GM12878 (cell line): ENCODE measurements around the gene OR2B2. TPM values are rescaled to one million over a fixed set of nuclear protein-coding genes. Genes with fewer than 3 reads are reported as not detected.
A peak's percentile ranks its signal among the peaks of the same experiment; 100 is the strongest.

Source experiments
- BRCA1 ChIP-seq: IDR thresholded peaks from 2 replicates; pipeline ENCODE4 v1.6.1; 2011; ENCODE audit warnings: low read depth, low read length, improper control_type of control experiment
- CHD1 ChIP-seq: IDR thresholded peaks from 2 replicates; pipeline ENCODE4 v1.6.1; 2012; ENCODE audit warnings: low read depth, low read length, improper control_type of control experiment
- ETV6 ChIP-seq, 2 experiments: fragments of 450-650 bp in 1 of 2; IDR thresholded peaks in 1 of 2; conservative IDR thresholded peaks in 1 of 2; 2 replicates each; pipeline ENCODE4 v1.6.1; 2014; ENCODE audit warnings: antibody characterized with exemption in 1 of 2, borderline replicate concordance in 1 of 2, low read depth in 1 of 2, mild to moderate bottlenecking in 1 of 2, moderate library complexity in 1 of 2
- GABPA ChIP-seq: IDR thresholded peaks from 2 replicates; pipeline ENCODE4 v1.6.1; 2014; ENCODE audit warnings: antibody characterized with exemption, low read depth, mild to moderate bottlenecking, inconsistent platforms
- HCFC1 ChIP-seq: fragments of 150-350 bp; IDR thresholded peaks from 2 replicates; pipeline ENCODE4 v1.6.1; 2014; ENCODE audit warnings: low read length
- IKZF1 ChIP-seq: fragments of 450-650 bp; conservative IDR thresholded peaks from 2 replicates; pipeline ENCODE4 v1.6.1; 2017; ENCODE audit warnings: antibody characterized with exemption, mild to moderate bottlenecking
- KAT2A ChIP-seq: conservative IDR thresholded peaks from 2 replicates; pipeline ENCODE4 v1.6.1; 2011; ENCODE audit warnings: low read depth, low read length; ENCODE audit not compliant: control insufficient read depth
- MEF2A ChIP-seq: IDR thresholded peaks from 2 replicates; pipeline ENCODE4 v1.6.1; 2011; ENCODE audit warnings: low read depth, mild to moderate bottlenecking, low read length, moderate library complexity; ENCODE audit not compliant: insufficient read depth
- MXI1 ChIP-seq: fragments of 150-350 bp; IDR thresholded peaks from 2 replicates; pipeline ENCODE4 v1.6.1; 2011; ENCODE audit warnings: low read depth, mild to moderate bottlenecking, inconsistent platforms, low read length, improper control_type of control experiment
- NBN ChIP-seq: fragments of 450-650 bp; IDR thresholded peaks from 2 replicates; pipeline ENCODE4 v1.6.1; 2016
- NR2C2 ChIP-seq: IDR thresholded peaks from 2 replicates; pipeline ENCODE4 v1.6.1; 2011; ENCODE audit warnings: borderline replicate concordance, low read depth; ENCODE audit not compliant: control insufficient read depth, insufficient read length
- NR2F1 ChIP-seq: fragments of 450-650 bp; conservative IDR thresholded peaks from 2 replicates; pipeline ENCODE4 v1.6.1; 2017; ENCODE audit warnings: mild to moderate bottlenecking
- POLR2AphosphoS2 ChIP-seq: IDR thresholded peaks from 2 replicates; pipeline ENCODE4 v1.6.1; 2011; ENCODE audit warnings: low read depth, mild to moderate bottlenecking, low read length, improper control_type of control experiment, moderate library complexity
- RB1 ChIP-seq: fragments of 450-650 bp; formaldehyde crosslinking; IDR thresholded peaks from 2 replicates; pipeline ENCODE4 v1.6.1; 2017; ENCODE audit warnings: mild to moderate bottlenecking, borderline replicate concordance
- RELA ChIP-seq: fragments of 450-650 bp; IDR thresholded peaks from 2 replicates; pipeline ENCODE4 v1.8.0; 2014; ENCODE audit warnings: borderline replicate concordance; ENCODE audit not compliant: partially characterized antibody
- SMC3 ChIP-seq: IDR thresholded peaks from 2 replicates; pipeline ENCODE4 v1.6.1; 2011; ENCODE audit warnings: low read length, improper control_type of control experiment, borderline replicate concordance
- SP1 ChIP-seq: IDR thresholded peaks from one replicate; pipeline ENCODE4 v1.6.1; 2011; ENCODE audit warnings: low read depth, low read length
- SPI1 ChIP-seq: IDR thresholded peaks from 2 replicates; pipeline ENCODE4 v1.6.1; 2011; ENCODE audit warnings: low read depth, mild to moderate bottlenecking, low read length, moderate library complexity, borderline replicate concordance; ENCODE audit not compliant: insufficient read depth
- SREBF2 ChIP-seq: IDR thresholded peaks from 2 replicates; pipeline ENCODE4 v1.6.1; 2012; ENCODE audit warnings: mild to moderate bottlenecking, low read length
- TARDBP ChIP-seq: IDR thresholded peaks from 2 replicates; pipeline ENCODE4 v1.6.1; 2016; ENCODE audit warnings: borderline replicate concordance
- TCF12 ChIP-seq: IDR thresholded peaks from 2 replicates; pipeline ENCODE4 v1.6.1; 2011; ENCODE audit warnings: low read depth, mild to moderate bottlenecking, low read length
- TCF3 ChIP-seq: IDR thresholded peaks from 2 replicates; pipeline ENCODE4 v1.6.1; 2012; ENCODE audit warnings: low read depth, mild to moderate bottlenecking, low read length, borderline replicate concordance; ENCODE audit not compliant: insufficient read depth
- polyA plus RNA-seq, 11 experiments: library from polyadenylated mRNA; depleted of rRNA in 4 of 11; unstranded in 6 of 11; stranded (reverse) in 5 of 11; fragments of >200 nt; fragmentation: Nextera tagmentation in 4 of 11; fragmentation: Illumina TruSeq in 1 of 11; extraction: Ambion mirVana in 4 of 11; extraction: Trizol in 1 of 11; gene quantifications; 1 replicate in 1 of 11; 2 replicates in 10 of 11; pipeline versions ENCODE4 v1.2.1 to v1.2.3, GENCODE V29; 2011 to 2016; ENCODE audit warnings: inconsistent platforms in 2 of 11, missing spikeins in 2 of 11, low read depth in 1 of 11
- total RNA-seq, 4 experiments: library from RNA; depleted of rRNA in 3 of 4; stranded (reverse); fragments of >200 nt in 3 of 4; fragmentation: Illumina TruSeq in 1 of 4; extraction: Trizol in 1 of 4; gene quantifications; 2 replicates each; pipeline versions ENCODE4 v1.2.1 to v1.2.3, GENCODE V29; 2013 to 2021
- TF ChIP-seq, protein P1 (sequence below): fragments of 450-650 bp; IDR thresholded peaks from 2 replicates; pipeline ENCODE4 v1.6.1; 2017; ENCODE audit warnings: mild to moderate bottlenecking
- TF ChIP-seq, protein P2 (sequence below): IDR thresholded peaks from 2 replicates; pipeline ENCODE4 v1.6.1; 2011; ENCODE audit warnings: mild to moderate bottlenecking, low read depth, low read length, moderate library complexity; ENCODE audit not compliant: insufficient replicate concordance

OR2B2 gene
- total and polyA plus RNA-seq, 10 of the 15 experiments (the other 5 are each of a cell fraction or from before 2014, with no cell fraction given), result not detected

GRCh38 chr6:27893836-27894807 lies 18.1 kb downstream of the OR2B2 start (continued):
- TF ChIP-seq SREBF2, result no peak
- TF ChIP-seq POLR2AphosphoS2, result no peak
- TF ChIP-seq SP1, result peak; percentile 91
- no peak for TF ChIP-seq SPI1
- no peak for TF ChIP-seq SMC3
- no peak for TF ChIP-seq MEF2A
- no peak for TF ChIP-seq TARDBP
- TF ChIP-seq RELA, result no peak
- peak; percentile 27; the same call in 1 of the 2 replicates for TF ChIP-seq IKZF1
- TF ChIP-seq KAT2A, result no peak; the same call in 1 of the 2 replicates
- TF ChIP-seq RB1, result no peak
- no peak for TF ChIP-seq TCF3
- TF ChIP-seq ETV6 (conservative IDR thresholded peaks at IDR 0.05 in 1 of 2, IDR thresholded peaks at IDR 0.05 in 1 of 2; ENCODE audit: borderline replicate concordance in 1 of 2, low read depth in 1 of 2), result no peak
- TF ChIP-seq BRCA1, result no peak
- no peak for TF ChIP-seq HCFC1
- peak; percentile 46; the same call in 1 of the 2 replicates for TF ChIP-seq CHD1
- peak; percentile 84 for TF ChIP-seq MXI1
- no peak for TF ChIP-seq NR2F1
- no peak for TF ChIP-seq TCF12
- TF ChIP-seq NR2C2, result no peak
- TF ChIP-seq NBN, result no peak
- TF ChIP-seq, protein P1, sequence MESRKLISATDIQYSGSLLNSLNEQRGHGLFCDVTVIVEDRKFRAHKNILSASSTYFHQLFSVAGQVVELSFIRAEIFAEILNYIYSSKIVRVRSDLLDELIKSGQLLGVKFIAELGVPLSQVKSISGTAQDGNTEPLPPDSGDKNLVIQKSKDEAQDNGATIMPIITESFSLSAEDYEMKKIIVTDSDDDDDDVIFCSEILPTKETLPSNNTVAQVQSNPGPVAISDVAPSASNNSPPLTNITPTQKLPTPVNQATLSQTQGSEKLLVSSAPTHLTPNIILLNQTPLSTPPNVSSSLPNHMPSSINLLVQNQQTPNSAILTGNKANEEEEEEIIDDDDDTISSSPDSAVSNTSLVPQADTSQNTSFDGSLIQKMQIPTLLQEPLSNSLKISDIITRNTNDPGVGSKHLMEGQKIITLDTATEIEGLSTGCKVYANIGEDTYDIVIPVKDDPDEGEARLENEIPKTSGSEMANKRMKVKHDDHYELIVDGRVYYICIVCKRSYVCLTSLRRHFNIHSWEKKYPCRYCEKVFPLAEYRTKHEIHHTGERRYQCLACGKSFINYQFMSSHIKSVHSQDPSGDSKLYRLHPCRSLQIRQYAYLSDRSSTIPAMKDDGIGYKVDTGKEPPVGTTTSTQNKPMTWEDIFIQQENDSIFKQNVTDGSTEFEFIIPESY, result no peak
- TF ChIP-seq, protein P2, sequence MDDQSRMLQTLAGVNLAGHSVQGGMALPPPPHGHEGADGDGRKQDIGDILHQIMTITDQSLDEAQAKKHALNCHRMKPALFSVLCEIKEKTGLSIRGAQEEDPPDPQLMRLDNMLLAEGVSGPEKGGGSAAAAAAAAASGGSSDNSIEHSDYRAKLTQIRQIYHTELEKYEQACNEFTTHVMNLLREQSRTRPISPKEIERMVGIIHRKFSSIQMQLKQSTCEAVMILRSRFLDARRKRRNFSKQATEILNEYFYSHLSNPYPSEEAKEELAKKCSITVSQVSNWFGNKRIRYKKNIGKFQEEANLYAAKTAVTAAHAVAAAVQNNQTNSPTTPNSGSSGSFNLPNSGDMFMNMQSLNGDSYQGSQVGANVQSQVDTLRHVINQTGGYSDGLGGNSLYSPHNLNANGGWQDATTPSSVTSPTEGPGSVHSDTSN, result no peak
- TF ChIP-seq GABPA, result 0 out of 2 replicates have a peak, but pooled peaks have one; percentile 23
